Inflammatory macrophage treated with lipopolysaccharide for 1 hour (primary cell): Measurements from ENCODE around the gene KLLN.
"Not testable (repeated sequence)": the region's sequence is repeated elsewhere in the genome, so short reads cannot be mapped to it uniquely, and the experiment has no call there.

ENCODE experiments used
- DNase-seq, 2 donors: peaks; one replicate each; pipeline ENCODE4 v3.0.0-alpha.2; 2020 to 2022

Gene KLLN

DNA sequence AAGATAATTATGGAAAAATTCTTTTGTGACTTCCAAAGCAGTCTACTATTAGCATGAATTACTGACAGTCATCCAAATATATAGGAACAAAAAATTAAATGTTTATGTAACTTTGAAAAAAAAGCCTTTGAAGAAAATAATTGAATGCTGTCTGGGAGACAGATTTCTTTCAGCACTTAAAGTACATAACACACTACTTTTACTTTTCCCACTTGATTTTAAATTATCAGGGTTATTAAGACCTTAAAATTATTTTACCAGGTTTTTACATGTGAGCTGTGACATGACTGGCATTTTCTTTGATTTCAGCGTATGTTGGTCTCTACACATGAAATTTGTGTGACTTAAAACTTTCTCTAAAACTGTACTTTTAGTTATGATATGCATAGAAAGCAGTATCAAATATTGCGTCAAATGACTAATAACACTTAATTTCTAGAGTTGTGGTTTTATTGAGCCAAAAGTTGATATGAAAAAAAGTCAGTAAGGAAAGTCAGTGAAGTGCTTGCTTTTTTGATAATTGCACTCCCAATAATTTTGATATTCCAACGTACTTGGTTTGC, 3.2 kb upstream of the KLLN start:
- no peak for DNase-seq

GRCh38 chr10:87865241-87865881, 2.0 kb upstream of the KLLN start:
- DNase-seq = no peak

GRCh38 chr10:87864496-87865059, 1.2 kb upstream of the KLLN start:
- DNase-seq = peak in 1 of 2 donors; percentile 20

- DNase-seq = not testable (repeated sequence)
These were observed 690 bp upstream of the KLLN start for GRCh38 chr10:87863951-87864495.

DNA sequence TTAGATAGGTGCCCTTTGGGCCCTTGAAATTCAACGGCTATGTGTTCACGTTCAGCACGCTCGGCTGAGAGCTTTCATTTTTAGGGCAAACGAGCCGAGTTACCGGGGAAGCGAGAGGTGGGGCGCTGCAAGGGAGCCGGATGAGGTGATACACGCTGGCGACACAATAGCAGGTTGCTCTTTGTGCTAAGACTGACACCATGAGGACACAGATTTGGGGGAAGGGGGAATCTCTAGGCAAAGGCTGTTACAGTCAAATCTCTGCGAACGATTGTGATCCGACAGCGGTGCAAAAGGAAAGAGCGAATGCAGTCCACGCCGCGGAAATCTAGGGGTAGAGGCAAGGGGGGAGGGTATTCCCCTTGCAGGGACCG, 667 bp downstream of the KLLN start:
- DNase-seq = peak in 1 of 2 donors; percentile 51

- peak; percentile 93 to 98 for DNase-seq
These were observed 1.2 kb downstream of the KLLN start for GRCh38 chr10:87861953-87862678.

DNA sequence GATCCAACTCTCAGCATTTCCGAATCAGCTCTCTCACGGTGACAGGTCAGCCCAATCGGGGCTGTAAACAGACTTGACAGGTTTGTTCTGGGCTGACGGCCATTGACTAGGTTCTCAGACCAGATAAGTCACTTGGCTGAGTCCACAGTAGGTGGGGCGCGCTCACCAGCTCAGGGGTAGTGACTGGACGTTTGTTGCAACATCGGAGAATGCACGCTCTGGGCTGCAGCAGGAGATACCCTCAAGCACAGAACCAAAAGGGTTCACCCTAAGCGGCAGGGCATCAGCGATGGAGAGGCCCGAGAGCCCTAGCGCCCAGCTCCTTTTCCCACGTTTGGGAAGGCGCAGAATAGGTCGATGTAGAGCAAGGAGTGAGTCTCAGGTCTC, 1.8 kb downstream of the KLLN start:
- DNase-seq = peak; percentile 73 to 79

DNA sequence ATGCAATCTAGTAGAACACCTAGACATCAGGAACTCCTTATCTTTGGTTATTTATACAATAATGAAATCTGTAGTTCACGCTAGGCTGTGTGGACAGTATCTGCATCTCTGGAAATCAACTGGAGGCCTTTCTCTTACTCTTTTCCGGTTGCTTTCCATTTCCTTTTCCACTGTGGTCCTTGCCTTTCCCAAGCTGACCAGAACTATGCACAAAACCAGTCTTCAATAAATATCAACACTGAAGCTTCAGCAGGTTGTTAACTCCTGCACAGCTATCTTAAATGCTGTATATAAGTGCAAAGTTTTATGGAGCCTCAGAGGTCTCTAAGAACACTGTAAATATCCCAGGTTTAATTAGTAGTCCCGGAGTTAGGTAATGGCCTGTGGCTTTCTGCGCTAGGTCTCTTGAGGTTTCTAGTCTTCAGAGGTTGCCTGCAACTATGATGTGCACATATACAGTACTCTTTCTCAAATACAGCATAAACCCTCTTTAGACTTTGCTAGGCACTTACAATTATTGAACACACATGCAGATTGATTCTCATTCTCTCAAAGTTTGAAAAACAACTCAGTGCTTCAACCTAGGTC, 2.4 kb downstream of the KLLN start:
- DNase-seq = no peak

GRCh38 chr10:87860156-87860795, 3.1 kb downstream of the KLLN start:
- peak; percentile 65 to 74 for DNase-seq

DNA sequence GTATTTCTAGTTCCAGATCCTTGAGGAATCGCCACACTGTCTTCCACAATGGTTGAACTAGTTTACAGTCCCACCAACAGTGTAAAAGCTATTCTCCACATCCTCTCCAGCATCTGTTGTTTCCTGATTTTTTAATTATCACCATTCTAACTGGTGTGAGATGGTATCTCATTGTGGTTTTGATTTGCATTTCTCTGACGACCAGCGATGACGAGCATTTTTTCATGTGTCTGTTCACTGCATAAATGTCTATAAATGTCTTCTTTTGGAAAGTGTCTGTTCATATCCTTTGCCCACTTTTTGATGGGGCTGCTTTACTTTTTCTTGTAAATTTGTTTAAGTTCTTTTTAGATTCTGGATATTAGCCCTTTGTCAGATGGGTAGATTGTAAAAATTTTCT, 7.7 kb downstream of the KLLN start:
- DNase-seq = not testable (repeated sequence)

DNA sequence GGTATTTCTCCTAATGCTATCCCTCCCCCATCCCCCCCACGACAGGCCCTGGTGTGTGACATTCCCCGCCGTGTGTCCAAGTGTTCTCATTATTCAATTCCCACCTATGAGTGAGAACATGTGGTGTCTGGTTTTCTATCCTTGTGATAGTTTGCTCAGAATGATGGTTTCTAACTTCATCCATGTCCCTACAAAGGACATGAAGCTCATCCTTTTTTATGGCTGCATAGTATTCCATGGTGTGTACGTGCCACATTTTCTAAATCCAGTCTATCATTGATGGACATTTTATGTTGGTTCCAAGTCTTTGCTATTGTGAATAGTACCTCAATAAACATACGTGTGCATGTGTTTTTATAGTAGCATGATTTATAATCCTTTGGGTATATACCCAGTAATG, 8.1 kb downstream of the KLLN start:
- DNase-seq = not testable (repeated sequence)

GRCh38 chr10:87852089-87852488, 11.2 kb downstream of the KLLN start:
- no peak for DNase-seq

DNA sequence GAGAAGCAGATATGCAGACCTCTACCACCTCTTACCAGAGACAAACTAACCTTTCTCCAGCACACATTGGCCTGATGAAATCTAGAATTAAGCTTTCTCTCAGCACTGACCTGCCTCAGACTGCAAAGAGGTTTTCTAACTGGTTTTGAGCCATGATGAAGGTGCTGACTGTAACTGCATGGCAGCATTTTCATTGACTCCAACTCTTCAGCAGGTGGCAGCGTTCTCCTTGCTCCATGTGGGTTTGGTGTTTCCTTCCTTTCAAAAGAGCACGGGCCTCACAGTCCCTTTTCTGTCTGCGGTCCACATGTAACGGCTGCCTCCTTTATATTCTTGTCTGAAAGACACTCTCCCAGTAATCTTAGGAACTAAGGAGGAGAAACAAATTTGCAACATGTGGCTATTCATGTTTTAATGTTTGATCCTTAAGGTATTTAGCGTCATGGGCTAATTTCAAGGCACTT, 12.6 kb downstream of the KLLN start:
- DNase-seq = peak in 1 of 2 donors; percentile 27

DNA sequence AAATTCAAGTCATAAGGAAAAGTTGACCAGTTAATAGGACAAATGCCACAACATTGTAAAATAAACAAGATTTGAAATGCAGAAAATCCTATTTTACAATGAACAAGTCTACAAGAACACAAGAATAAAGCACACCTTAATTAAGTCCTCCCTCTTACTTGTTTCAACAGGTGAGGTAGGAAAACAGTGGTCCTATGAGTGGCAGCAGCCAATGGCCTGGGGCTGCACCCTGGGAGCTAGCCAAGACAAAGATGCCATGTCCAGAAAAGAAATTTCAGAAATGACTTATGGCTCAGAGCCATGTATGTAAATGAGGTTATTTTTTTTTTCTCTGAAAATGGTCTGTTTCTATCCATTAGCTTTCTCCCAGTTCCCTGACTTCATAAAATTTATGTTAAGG, 14.3 kb downstream of the KLLN start:
- DNase-seq = no peak

DNA sequence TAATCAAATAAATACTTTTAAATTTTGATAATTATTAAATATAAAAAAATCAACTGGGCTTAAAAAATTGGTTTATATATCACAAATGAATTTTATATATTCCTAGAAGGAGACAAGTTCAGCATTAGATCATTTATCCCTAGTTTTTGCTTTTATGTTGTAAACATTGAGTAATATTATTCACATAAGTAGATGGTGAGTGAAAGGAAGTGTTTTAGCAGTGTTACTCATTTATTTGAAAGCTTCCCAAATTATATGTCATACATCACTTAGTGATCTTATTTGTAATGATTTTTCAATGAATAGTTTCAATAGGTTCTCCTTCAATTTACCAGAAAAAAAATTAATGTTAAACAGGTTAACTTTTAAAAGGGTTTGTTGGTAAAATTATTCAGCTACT, 15.8 kb downstream of the KLLN start:
- no peak for DNase-seq

GRCh38 chr10:87846711-87847110, 16.6 kb downstream of the KLLN start:
- DNase-seq = not testable (repeated sequence)

GRCh38 chr10:87846023-87846422, 17.3 kb downstream of the KLLN start:
- no peak for DNase-seq

DNA sequence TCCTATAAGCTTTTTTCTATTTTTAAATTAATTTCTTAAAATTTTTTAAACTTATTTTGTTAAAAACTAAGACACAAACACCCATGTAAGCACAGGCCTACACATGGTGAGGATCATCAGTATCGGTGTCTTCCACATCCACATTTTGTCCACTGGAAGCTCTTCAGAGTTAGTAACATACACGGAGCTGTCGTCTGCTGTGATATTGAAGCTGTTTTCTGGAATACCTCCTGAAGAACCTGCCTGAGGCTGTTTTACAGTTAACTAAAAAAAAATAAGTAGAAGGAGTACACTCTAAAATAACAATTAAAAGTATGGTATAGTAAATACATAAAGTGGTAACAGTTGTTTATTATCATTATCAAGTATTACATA, 17.7 kb downstream of the KLLN start:
- no peak for DNase-seq

- DNase-seq = no peak
These were observed 18.3 kb downstream of the KLLN start for GRCh38 chr10:87844837-87845623.

GRCh38 chr10:87843714-87844113, 19.6 kb downstream of the KLLN start:
- no peak for DNase-seq

GRCh38 chr10:87842776-87843497, 20.4 kb downstream of the KLLN start:
- DNase-seq = no peak
